ENCODE measurements around the gene PROK1.
"Not testable (repeated sequence)": the region's sequence is repeated elsewhere in the genome, so short reads cannot be mapped to it uniquely, and the experiment has no call there.

The PROK1 gene

DNA sequence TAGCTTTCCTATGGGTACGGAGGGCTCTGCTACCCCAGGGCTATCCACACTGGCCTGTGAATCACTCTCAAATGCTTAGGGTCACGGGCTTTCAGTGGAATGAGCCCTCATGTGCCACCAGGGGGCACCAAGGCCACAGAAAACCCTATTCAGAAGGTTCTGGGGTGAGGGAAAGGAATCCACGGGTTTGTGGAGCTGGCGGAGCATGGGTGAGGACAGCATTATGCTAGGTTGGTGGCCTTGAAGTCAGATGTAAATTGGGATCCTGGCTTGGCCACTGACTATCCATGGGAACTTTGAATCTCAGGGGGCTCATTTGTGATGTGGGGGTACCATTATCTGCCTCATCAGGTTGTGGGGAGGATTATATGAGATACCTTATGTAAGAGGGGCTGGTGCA, 38.4 kb upstream of the PROK1 start:
- Histone ChIP-seq H3K4ac (ENCODE audit: low read depth in 1 of 2, low read length in 2 of 2) (no peak overlapping the region), H2AK5ac (ENCODE audit: low read length, severe bottlenecking) (no peak overlapping the region), H3K18ac (ENCODE audit: low read depth in 1 of 2, low read length in 2 of 2) (no peak overlapping the region), H3K4me2 (ENCODE audit: low read length, poor library complexity, severe bottlenecking) (no peak overlapping the region), H3K36me3 (ENCODE audit: control insufficient read depth in 1 of 2, insufficient read depth in 2 of 2, low read depth in 1 of 2, low read length in 2 of 2) (no peaks in the 10 kb centered on the region), H3K27me3 (ENCODE audit: control insufficient read depth in 1 of 2, insufficient read depth in 1 of 2, low read length in 2 of 2) (peaks cover 0 to 11% of the 10 kb centered on the region in 2 experiments), H2AFZ (ENCODE audit: low read depth, low read length) (no peak overlapping the region), H3K27ac (ENCODE audit: low read length, poor library complexity, severe bottlenecking) (no peak overlapping the region), H3K14ac (ENCODE audit: low read length in 2 of 2) (no peak overlapping the region), H2BK15ac (ENCODE audit: low read depth, poor library complexity, severe bottlenecking) (no peak overlapping the region), H3K79me1 (replicated peaks; ENCODE audit: low read length, poor library complexity, severe bottlenecking) (no peaks in the 10 kb centered on the region), H4K91ac (ENCODE audit: low read length) (no peak overlapping the region), H2BK5ac (ENCODE audit: low read depth, low read length, poor library complexity, severe bottlenecking) (no peak overlapping the region), H4K8ac (ENCODE audit: low read length) (peak overlapping the region; percentile 51), H3K9me3 (ENCODE audit: control insufficient read depth, low read length) (no peaks in the 10 kb centered on the region), H2BK12ac (ENCODE audit: low read length in 2 of 2) (no peak overlapping the region), H3K4me1 (ENCODE audit: control insufficient read depth, insufficient read depth, low read depth, low read length) (no peaks in the 10 kb centered on the region), H3K9ac (ENCODE audit: low read length) (peak overlapping the region; percentile 14), H2BK120ac (ENCODE audit: low read depth, low read length) (no peak overlapping the region), H3K23ac (ENCODE audit: low read length in 2 of 2) (no peak overlapping the region), H3K4me3 (ENCODE audit: insufficient read depth in 1 of 2, low read depth in 1 of 2, low read length in 2 of 2) (no peak overlapping the region)
- DNase-seq, result peak; percentile 81
- WGBS, result 16% methylated on average over 4 of the region's 4 CpGs

DNA sequence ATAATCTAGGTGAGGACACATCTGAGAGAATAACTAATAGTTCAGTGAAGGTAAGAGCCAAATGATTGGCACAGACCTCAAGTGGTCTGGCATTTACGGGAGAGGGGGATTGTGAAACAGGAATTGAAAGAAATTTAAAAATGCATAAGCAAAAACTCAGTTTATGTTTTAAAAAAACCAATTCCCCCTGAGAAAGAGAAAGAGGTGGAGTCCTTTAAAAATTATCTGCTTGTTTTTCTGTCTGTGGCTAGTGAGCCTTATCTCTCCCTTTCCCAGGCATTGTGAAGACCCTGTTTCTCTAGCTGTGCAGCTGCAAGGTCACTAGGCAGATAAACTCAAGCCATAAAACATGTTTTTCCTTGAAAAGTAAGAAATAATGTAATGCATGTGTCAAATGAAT, 37.9 kb upstream of the PROK1 start:
- H3K18ac ChIP-seq (ENCODE audit: low read depth in 1 of 2, low read length in 2 of 2); H3K27ac ChIP-seq (ENCODE audit: low read length, poor library complexity, severe bottlenecking); H3K36me3 ChIP-seq (ENCODE audit: control insufficient read depth in 1 of 2, insufficient read depth in 2 of 2, low read depth in 1 of 2, low read length in 2 of 2); H2BK5ac ChIP-seq (ENCODE audit: low read depth, low read length, poor library complexity, severe bottlenecking); H2BK15ac ChIP-seq (ENCODE audit: low read depth, poor library complexity, severe bottlenecking); H3K4me2 ChIP-seq (ENCODE audit: low read length, poor library complexity, severe bottlenecking); H2BK120ac ChIP-seq (ENCODE audit: low read depth, low read length); H3K4me1 ChIP-seq (ENCODE audit: control insufficient read depth, insufficient read depth, low read depth, low read length); H3K4ac ChIP-seq (ENCODE audit: low read depth in 1 of 2, low read length in 2 of 2); H3K14ac ChIP-seq (ENCODE audit: low read length in 2 of 2); H2AK5ac ChIP-seq (ENCODE audit: low read length, severe bottlenecking); DNase-seq; H4K91ac ChIP-seq (ENCODE audit: low read length); H3K9me3 ChIP-seq (ENCODE audit: control insufficient read depth, low read length); H3K79me1 ChIP-seq (replicated peaks; ENCODE audit: low read length, poor library complexity, severe bottlenecking); H2BK12ac ChIP-seq (ENCODE audit: low read length in 2 of 2); H3K4me3 ChIP-seq (ENCODE audit: insufficient read depth in 1 of 2, low read depth in 1 of 2, low read length in 2 of 2); H2AFZ ChIP-seq (ENCODE audit: low read depth, low read length); H4K8ac ChIP-seq (ENCODE audit: low read length); H3K23ac ChIP-seq (ENCODE audit: low read length in 2 of 2): not testable (repeated sequence)
- no CpG with 5 or more reads among the region's 1 CpG for WGBS
- Histone ChIP-seq H3K27me3 (ENCODE audit: control insufficient read depth in 1 of 2, insufficient read depth in 1 of 2, low read length in 2 of 2) (peaks cover 0 to 11% of the 10 kb centered on the region in 2 experiments), H3K9ac (ENCODE audit: low read length) (peak overlapping the region; percentile 11)

DNA sequence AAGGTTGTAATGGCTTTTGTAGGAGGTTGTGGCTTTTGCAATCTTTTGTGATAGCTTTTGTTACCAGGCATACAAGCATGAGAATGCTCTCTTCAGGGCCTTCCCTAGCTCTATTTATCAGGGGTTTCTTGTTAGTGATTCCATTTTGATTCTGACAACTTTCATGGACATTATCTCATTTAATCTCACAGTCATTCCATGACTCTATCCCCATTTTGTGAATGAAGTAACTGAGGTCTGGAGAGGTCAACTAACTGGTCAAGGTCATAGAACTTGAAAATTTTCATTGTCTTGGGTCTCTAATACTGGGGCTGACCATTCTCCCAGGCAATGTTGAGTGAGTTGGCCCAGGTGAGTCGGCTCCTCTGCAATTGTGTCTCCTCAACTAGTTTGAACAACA, 32.2 kb upstream of the PROK1 start:
- Histone ChIP-seq H3K9ac (ENCODE audit: low read length) (no peak overlapping the region), H3K27me3 (ENCODE audit: control insufficient read depth in 1 of 2, insufficient read depth in 1 of 2, low read length in 2 of 2) (peaks cover 0 to 17% of the 10 kb centered on the region in 2 experiments), H3K4me3 (ENCODE audit: insufficient read depth in 1 of 2, low read depth in 1 of 2, low read length in 2 of 2) (no peak overlapping the region), H3K9me3 (ENCODE audit: control insufficient read depth, low read length) (peaks cover 8% of the 10 kb centered on the region), H2AFZ (ENCODE audit: low read depth, low read length) (no peak overlapping the region), H3K14ac (ENCODE audit: low read length in 2 of 2) (no peak overlapping the region), H4K8ac (ENCODE audit: low read length) (no peak overlapping the region), H2AK5ac (ENCODE audit: low read length, severe bottlenecking) (no peak overlapping the region), H2BK12ac (ENCODE audit: low read length in 2 of 2) (no peak overlapping the region), H2BK120ac (ENCODE audit: low read depth, low read length) (no peak overlapping the region), H2BK15ac (ENCODE audit: low read depth, poor library complexity, severe bottlenecking) (no peak overlapping the region), H3K79me1 (replicated peaks; ENCODE audit: low read length, poor library complexity, severe bottlenecking) (no peaks in the 10 kb centered on the region), H3K18ac (ENCODE audit: low read depth in 1 of 2, low read length in 2 of 2) (no peak overlapping the region), H3K23ac (ENCODE audit: low read length in 2 of 2) (no peak overlapping the region), H3K36me3 (ENCODE audit: control insufficient read depth in 1 of 2, insufficient read depth in 2 of 2, low read depth in 1 of 2, low read length in 2 of 2) (no peaks in the 10 kb centered on the region), H2BK5ac (ENCODE audit: low read depth, low read length, poor library complexity, severe bottlenecking) (no peak overlapping the region), H3K4ac (ENCODE audit: low read depth in 1 of 2, low read length in 2 of 2) (peak overlapping the region in 1 of 2 experiments; percentile 27), H3K27ac (ENCODE audit: low read length, poor library complexity, severe bottlenecking) (no peak overlapping the region), H4K91ac (ENCODE audit: low read length) (no peak overlapping the region), H3K4me2 (ENCODE audit: low read length, poor library complexity, severe bottlenecking) (no peak overlapping the region), H3K4me1 (ENCODE audit: control insufficient read depth, insufficient read depth, low read depth, low read length) (no peaks in the 10 kb centered on the region)
- no peak for DNase-seq
- WGBS, result 91% methylated on average over 1 of the region's 1 CpG

DNA sequence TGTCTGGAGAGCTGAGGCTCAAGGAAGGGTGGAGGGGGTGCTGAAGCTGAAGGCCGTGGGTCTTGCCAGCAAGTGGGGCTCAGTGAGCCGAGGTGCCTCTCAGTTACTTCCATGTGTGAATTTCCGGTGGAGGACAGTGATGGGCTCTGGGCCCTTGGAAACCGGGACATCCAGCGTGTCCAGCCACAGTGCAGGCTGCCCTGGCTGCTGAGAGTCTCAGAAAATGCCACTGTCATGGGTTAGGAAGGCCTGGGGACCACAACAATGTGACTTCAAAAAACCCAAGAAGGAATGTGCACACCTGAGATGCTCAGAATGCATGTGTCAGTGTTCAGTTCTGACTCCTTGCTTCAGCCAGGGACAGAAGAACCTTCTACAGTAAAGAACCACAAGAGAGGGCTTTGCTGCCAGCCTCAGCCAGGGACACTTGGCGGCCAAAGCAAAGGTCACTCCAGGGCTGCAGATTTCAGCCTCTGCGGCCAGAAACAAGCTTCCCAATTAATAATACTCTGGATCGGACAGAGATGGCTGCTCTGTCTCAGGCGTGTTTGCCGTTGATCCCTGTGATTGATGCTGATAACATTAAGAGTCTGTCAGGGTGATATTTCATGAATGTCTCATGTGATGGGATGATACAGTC, 30.8 kb upstream of the PROK1 start:
- WGBS, result 88% methylated on average over 10 of the region's 10 CpGs
- H3K9ac ChIP-seq (ENCODE audit: low read length), result peak overlapping the region; percentile 67

More for the DNA sequence above, 30.8 kb upstream of the PROK1 start:
- no peak overlapping the region for H2BK120ac ChIP-seq (ENCODE audit: low read depth, low read length)
- H3K18ac ChIP-seq (ENCODE audit: low read depth in 1 of 2, low read length in 2 of 2), result no peak overlapping the region
- H4K8ac ChIP-seq (ENCODE audit: low read length), result peak overlapping the region; percentile 37
- H3K79me1 ChIP-seq (replicated peaks; ENCODE audit: low read length, poor library complexity, severe bottlenecking), result no peaks in the 10 kb centered on the region
- H3K4me1 ChIP-seq (ENCODE audit: control insufficient read depth, insufficient read depth, low read depth, low read length), result no peaks in the 10 kb centered on the region
- no peak overlapping the region for H3K27ac ChIP-seq (ENCODE audit: low read length, poor library complexity, severe bottlenecking)
- no peak overlapping the region for H2BK5ac ChIP-seq (ENCODE audit: low read depth, low read length, poor library complexity, severe bottlenecking)
- peak overlapping the region; percentile 56 for H4K91ac ChIP-seq (ENCODE audit: low read length)
- H2AK5ac ChIP-seq (ENCODE audit: low read length, severe bottlenecking), result no peak overlapping the region
- no peak overlapping the region for H2AFZ ChIP-seq (ENCODE audit: low read depth, low read length)
- no peaks in the 10 kb centered on the region for H3K36me3 ChIP-seq (ENCODE audit: control insufficient read depth in 1 of 2, insufficient read depth in 2 of 2, low read depth in 1 of 2, low read length in 2 of 2)
- no peak overlapping the region for H3K4ac ChIP-seq (ENCODE audit: low read depth in 1 of 2, low read length in 2 of 2)
- no peak overlapping the region for H2BK15ac ChIP-seq (ENCODE audit: low read depth, poor library complexity, severe bottlenecking)
- no peak for DNase-seq
- no peak overlapping the region for H3K14ac ChIP-seq (ENCODE audit: low read length in 2 of 2)
- no peak overlapping the region for H3K4me3 ChIP-seq (ENCODE audit: insufficient read depth in 1 of 2, low read depth in 1 of 2, low read length in 2 of 2)
- H3K9me3 ChIP-seq (ENCODE audit: control insufficient read depth, low read length), result peaks cover 8% of the 10 kb centered on the region
- no peak overlapping the region for H3K23ac ChIP-seq (ENCODE audit: low read length in 2 of 2)
- H3K4me2 ChIP-seq (ENCODE audit: low read length, poor library complexity, severe bottlenecking), result no peak overlapping the region
- peaks cover 0 to 17% of the 10 kb centered on the region in 2 experiments for H3K27me3 ChIP-seq (ENCODE audit: control insufficient read depth in 1 of 2, insufficient read depth in 1 of 2, low read length in 2 of 2)
- H2BK12ac ChIP-seq (ENCODE audit: low read length in 2 of 2), result peak overlapping the region in 1 of 2 experiments; percentile 39
